C4-2B (cell line): ENCODE measurements around the gene KLK15.

Source experiments
- CTCF ChIP-seq: fragments of 450-650 bp; conservative IDR thresholded peaks from 2 replicates; pipeline ENCODE4 v1.5.1; 2017; ENCODE audit warnings: mild to moderate bottlenecking
- ZFX ChIP-seq: fragments of 450-650 bp; IDR thresholded peaks from 2 replicates; pipeline ENCODE4 v1.6.1; 2017

- no peak for TF ChIP-seq CTCF
- no peak for TF ChIP-seq ZFX
Observed at GRCh38 chr19:50818859-50819472, 14.4 kb downstream of the KLK15 start.
